ENCODE results near the gene COG1.

- TF ChIP-seq, protein P1, sequence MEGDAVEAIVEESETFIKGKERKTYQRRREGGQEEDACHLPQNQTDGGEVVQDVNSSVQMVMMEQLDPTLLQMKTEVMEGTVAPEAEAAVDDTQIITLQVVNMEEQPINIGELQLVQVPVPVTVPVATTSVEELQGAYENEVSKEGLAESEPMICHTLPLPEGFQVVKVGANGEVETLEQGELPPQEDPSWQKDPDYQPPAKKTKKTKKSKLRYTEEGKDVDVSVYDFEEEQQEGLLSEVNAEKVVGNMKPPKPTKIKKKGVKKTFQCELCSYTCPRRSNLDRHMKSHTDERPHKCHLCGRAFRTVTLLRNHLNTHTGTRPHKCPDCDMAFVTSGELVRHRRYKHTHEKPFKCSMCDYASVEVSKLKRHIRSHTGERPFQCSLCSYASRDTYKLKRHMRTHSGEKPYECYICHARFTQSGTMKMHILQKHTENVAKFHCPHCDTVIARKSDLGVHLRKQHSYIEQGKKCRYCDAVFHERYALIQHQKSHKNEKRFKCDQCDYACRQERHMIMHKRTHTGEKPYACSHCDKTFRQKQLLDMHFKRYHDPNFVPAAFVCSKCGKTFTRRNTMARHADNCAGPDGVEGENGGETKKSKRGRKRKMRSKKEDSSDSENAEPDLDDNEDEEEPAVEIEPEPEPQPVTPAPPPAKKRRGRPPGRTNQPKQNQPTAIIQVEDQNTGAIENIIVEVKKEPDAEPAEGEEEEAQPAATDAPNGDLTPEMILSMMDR (IDR thresholded peaks at IDR 0.05) = no peak
- TF ChIP-seq RAD21 (conservative IDR thresholded peaks at IDR 0.05 in 1 of 2, IDR thresholded peaks at IDR 0.05 in 1 of 2) (no peak), CBX8 (IDR thresholded peaks at IDR 0.05) (no peak), CBX2 (IDR thresholded peaks at IDR 0.05; ENCODE audit: borderline replicate concordance, low read depth) (no peak), POLR2A (IDR thresholded peaks at IDR 0.05; ENCODE audit: low read length) (no peak), CHD2 (IDR thresholded peaks at IDR 0.05; ENCODE audit: low read length, partially characterized antibody) (no peak), FOSL2 (IDR thresholded peaks at IDR 0.05) (no peak), FOSL2 (CRISPR knock-in tag; IDR thresholded peaks at IDR 0.05) (no peak), ZNF302 (CRISPR knock-in tag; IDR thresholded peaks at IDR 0.05) (no peak)
- TF ChIP-seq, protein P2, sequence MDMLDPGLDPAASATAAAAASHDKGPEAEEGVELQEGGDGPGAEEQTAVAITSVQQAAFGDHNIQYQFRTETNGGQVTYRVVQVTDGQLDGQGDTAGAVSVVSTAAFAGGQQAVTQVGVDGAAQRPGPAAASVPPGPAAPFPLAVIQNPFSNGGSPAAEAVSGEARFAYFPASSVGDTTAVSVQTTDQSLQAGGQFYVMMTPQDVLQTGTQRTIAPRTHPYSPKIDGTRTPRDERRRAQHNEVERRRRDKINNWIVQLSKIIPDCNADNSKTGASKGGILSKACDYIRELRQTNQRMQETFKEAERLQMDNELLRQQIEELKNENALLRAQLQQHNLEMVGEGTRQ (IDR thresholded peaks at IDR 0.05) = no peak
Observed at GRCh38 chr17:73214851-73215250, 22.0 kb downstream of the COG1 start.

Data from A549 (cell line).